Activated CD4-positive, alpha-beta T cell treated with anti-CD3 and anti-CD28 coated beads for 1 hour (primary cell): ENCODE results near the gene MTERF4.

Experiments
- DNase-seq: peaks from one replicate; pipeline ENCODE4 v3.0.0-alpha.2; 2020

MTERF4 gene

DNA sequence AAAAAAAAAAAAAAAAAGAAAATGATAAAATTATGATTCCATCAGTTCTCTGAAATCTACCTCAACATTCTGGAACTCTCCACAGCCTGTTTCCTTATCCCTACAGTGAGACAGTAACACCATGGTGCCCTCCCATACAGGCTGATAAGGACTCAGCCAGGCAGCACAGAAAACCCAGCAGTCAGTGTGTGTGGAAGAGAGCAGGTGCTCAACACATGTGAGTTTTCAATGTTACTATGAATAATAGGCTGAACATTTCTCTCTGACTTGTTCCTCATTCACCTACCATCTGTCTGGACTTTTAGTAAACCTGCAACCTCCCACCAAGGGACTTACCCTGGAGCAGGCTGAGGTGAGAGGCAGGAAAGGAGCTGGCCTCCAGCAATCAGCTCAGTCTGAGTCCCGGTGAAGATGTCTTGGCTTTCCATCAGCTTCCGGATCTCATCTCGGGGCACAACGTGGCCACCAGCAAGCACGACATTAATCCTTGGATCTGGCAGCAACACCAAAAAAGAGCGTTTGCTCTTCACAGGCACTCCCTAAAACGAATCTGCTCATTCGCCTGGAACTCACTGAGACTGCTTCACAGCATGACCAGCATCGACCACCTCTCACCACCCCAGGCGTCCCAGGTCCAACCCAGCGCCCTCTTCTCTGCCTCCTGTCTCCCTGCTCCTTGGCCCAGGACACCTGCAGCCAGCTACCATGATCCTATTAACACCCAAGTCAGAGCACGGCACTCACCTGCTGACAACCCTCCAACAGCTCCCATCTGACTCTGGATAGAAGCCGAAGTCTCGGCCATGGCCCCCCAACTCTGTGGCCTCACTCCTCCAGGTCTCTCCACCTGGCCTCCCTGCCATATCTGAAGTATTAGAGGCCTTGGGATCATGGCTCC lies 30.7 kb upstream of the MTERF4 start:
- DNase-seq, result no peak

DNA sequence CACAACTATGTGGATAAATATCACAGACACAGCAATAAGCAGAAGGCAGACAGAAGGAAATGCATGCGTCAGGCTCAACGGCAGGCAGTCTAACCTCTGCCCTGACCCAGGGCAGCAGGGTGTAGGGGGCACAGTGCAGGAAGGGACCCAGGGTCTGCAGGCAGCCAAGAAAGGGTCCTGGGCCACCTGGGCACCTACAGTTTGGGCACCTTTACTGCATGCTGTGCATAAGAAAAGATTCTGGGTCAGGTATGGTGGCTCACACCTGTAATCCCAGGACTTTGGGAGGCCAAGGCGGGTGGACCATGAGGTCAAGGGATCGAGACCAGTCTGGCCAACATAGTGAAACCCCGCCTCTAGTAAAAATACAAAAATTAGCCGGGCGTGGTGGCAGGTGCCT lies 29.4 kb upstream of the MTERF4 start:
- no peak for DNase-seq

DNA sequence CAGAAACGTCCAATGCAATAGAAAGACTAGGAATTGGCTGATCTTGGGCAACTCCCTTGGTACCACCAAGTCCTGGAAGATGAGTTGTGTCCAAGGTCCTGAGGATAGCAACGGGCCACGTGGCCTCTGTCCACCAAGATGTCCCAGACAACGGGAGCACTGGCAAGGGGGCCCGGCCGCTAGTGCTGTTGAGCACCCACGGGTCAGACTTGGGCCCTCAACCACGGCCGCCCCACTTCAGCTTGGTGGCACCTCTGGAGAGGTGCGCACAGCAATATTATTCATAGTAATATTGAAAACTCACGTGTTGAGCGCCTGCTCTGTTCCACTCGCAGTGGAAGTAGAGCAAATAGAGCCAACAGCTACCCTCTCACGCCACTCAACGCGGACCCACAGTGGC lies 28.2 kb upstream of the MTERF4 start:
- no peak for DNase-seq

DNA sequence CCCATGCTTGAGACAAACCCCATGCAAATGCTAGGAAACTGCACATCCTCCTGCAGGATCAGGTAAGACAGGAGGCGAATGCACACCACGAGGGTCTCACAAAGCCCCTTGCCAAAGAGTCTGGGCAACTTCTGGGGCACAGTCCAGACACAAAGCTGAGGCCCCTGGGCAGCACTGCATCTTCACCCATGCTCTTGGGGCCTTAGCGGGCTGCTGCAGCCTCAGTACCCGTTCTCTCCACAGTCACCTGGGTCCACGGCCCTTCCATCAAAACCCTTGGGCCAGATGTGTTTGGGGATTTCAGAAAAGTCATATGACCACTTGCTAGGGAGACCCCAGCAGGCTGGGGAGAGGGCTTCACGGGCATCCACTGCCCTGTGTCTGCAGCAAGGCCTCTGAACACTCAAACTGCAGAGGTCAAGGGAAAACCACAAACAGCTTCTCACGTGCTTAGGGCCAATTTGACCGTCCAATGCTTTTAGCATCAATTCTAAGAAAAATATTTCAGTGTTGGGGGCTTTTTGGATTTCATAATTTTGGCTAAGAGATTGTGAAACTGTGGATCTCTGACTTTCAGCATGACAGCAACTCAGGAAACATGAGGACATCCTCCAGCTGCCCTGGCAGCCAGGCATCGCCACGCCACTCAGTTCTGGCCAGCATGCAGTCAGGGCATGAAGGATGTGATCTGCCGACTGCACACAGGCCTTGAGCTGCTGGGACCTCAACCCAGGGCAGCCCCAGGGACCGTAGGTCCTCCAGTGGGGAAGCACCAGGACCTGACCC lies 27.2 kb upstream of the MTERF4 start:
- no peak for DNase-seq

DNA sequence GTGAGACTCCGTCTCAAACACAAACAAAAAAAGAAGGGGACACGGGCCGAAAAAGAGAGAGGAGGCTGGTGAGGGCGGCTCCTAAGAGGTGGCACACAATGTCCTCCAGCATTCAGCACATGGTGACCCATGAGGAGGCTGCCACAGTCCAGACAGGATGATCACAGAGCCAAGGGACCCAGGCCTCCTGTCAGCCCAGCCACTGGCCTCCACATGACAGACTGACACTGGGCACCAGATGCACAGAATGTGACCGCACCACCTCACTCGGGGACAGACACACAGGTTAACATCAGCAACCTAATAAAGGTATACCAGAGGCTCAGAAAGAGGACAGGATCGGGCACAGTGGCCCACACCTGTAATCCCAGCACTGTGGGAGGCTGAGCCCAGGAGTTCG lies 26.2 kb upstream of the MTERF4 start:
- no peak for DNase-seq

DNA sequence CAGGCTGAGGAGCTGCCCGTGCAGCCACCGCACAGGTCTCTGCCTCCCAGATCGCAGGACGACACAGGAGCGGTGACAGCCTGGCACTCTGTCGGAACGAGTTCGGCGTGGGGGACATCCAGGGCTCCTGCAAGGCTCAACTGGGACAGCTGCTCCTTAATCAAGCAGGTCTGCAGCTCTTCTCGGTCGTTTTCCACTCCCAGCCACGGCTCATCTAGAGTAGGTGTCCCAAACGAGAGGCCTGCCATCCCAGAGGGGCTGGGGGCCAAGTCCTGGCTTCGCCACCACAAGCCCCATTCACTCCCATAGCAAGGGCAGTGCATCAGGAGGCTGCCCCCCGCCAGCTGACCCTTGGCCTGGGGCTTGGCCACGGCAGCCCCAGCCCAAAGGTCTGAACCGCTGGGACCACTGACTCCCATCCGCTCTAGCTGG lies 24.7 kb upstream of the MTERF4 start:
- DNase-seq, result no peak

DNA sequence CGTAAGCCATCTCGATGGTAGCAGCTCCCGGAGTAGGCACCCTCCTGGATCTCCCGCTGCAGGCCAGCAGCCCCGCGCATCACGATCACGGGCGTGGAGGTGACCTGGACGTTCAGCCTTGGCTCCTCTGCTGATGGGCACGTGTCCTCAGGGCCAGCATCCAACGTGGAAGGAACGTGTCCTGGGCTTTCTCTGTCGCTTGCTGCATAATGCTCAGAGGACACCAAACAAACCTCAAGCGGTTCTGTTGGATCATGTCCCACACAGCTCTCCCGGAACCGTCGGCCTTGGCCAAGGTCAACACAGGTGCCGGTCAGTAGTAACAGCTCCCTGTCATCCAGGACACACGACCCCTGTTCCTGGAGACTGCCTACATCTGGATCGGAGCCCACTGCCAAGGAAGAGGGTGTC lies 24.1 kb upstream of the MTERF4 start:
- no peak for DNase-seq

DNA sequence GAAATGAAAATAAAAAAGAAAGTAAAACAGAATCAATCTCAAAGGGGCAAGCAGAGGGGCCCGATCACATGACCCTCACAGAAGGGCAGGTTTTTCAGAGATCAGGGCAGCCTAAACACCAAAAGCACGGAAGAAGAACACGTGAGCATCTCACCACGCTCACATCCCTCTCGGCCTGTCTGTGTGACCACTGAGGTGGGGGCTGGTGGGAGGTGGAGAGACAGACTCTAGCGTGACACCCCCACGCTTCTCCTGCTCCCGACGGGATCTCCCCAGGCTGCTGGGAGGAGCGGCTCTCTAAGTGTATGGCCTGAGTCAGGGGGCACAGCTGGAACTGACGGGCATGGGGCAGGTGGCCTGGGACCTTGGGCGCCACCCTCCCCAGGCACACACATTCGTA lies 23.5 kb upstream of the MTERF4 start:
- DNase-seq, result no peak

DNA sequence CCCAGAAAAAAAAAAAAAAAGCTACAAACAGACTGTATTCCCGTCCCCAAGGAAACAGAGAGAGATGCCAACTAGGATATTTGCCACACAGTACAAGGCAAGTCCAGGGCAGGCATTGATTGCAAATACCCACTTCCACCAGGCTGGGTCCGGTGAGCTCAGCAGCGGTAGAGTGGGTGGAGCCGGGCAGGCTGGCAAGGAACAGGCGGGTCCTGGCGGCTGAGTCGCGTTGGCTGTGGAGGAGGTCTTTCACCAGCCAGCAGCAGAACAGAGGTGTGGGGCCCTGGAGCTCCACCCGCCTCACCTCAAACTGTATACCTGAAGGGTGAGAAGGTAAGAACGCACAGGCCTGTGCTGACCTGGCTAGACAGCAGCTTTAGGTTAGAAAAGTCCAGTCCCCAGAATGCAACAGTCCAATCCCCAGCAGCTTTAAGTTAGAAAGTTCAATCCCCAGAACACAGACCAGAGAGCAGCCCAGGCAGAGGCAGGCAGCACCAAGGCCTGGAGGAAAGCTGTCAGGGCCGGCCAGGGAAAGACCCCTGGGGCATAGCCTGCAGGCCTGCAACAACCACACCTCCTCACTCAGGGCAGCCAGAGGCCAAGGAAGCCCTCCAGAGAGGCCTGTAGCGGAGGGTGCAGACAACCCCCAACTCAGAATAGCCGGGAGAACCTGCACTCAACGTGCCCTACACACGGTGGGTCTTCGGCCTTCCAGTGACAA lies 21.9 kb upstream of the MTERF4 start:
- no peak for DNase-seq

DNA sequence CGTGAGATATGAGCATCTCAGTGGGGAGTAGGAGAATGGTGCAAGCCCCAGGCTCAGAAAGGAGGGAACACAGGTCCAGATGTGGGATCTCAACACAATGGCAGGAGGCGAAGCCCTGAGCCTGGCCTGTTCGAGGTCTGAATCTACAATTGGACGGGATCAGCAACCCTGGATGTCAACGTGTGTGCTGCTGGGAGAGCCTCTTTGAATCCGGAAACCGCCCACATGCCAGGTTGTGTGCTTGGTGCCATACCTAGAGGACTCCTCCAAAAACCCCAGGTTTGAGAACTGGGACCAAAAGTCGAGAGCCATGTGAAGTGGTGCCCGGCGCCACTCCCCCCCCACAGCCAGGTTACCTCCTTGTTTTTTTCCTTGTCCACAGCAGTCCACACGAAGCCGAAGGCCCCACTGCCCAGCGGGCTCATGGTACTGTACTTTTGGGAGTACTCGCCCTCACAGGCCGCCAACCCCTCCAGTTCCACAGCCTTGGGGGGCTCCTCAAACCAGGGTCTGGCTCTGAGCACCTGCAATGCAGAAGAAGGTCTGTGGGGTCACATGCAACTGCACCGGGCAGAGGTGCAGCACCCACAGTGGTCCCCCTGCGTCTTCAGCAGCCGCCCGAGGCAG lies 20.4 kb upstream of the MTERF4 start:
- no peak for DNase-seq

DNA sequence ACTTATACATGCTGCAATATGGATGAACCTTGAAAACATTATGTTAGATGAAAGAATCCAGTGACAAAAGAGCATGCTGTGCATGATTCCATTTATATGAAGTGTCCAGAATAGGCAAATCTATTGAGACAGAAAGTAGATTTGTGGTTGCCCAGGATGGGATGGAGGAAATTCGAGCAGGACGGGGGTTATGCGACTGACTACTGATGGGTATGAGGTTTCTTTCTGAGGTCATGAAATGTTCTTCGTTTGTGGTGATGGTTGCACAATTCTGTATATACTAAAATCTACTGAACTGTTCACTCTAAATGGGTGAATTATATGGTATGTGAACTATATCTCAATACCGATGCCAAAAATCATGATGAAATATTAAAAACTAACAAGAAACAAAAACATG lies 18.9 kb upstream of the MTERF4 start:
- DNase-seq, result no peak

DNA sequence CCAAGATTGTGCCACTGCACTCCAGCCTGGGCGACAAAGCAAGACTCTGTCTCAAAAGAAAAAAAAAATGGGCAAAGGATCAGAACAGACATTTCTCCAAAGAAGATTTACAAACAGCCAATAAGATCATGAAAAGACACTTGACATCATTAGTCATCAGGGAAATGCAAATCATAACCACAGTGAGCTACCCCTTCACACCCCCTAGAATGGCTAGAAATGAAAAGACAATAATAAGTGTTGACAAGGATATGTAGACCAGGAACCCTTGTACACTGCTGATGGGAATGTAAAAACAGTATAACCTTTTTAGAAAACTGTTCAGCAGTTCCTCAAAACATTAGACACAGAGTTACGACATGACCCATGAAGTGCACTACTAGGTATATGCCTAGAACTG lies 18.4 kb upstream of the MTERF4 start:
- no peak for DNase-seq

DNA sequence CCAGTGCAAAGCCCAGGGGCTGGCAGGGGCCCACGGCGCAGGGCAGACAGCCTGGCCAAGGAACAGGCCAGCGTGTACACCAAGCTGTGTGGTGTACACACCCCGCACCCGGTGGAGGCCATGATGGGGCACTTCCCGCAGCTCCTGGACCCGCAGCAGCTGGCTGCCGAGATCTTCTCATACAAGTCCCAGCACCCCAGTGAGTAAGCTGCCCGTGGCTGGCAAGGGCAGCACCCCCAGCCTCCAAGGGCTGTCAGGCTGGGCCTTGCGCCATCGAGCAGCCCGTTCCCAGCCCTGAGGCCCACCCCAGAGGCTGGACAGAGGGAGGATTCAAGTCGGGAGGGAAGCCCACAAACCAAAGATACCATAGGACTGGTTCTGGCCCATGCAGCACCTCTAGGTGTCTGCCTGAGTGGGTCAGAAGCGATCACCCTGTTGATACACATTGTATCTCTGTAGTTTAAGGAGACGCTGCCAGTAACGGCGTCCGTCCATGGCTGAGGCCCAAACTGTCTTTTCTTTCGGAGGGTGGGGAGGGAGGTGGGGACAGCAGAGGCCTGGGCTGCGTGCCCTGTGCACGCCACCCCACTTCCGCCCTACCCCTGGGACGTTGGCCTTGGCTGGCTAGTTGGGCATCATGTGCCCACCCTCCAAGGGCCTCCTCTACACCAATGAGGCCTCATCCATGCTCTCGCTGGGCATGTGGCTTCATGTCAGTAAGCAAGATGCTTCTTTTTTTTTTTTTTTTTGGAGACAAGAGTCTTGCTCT lies 16.8 kb upstream of the MTERF4 start:
- DNase-seq, result no peak

DNA sequence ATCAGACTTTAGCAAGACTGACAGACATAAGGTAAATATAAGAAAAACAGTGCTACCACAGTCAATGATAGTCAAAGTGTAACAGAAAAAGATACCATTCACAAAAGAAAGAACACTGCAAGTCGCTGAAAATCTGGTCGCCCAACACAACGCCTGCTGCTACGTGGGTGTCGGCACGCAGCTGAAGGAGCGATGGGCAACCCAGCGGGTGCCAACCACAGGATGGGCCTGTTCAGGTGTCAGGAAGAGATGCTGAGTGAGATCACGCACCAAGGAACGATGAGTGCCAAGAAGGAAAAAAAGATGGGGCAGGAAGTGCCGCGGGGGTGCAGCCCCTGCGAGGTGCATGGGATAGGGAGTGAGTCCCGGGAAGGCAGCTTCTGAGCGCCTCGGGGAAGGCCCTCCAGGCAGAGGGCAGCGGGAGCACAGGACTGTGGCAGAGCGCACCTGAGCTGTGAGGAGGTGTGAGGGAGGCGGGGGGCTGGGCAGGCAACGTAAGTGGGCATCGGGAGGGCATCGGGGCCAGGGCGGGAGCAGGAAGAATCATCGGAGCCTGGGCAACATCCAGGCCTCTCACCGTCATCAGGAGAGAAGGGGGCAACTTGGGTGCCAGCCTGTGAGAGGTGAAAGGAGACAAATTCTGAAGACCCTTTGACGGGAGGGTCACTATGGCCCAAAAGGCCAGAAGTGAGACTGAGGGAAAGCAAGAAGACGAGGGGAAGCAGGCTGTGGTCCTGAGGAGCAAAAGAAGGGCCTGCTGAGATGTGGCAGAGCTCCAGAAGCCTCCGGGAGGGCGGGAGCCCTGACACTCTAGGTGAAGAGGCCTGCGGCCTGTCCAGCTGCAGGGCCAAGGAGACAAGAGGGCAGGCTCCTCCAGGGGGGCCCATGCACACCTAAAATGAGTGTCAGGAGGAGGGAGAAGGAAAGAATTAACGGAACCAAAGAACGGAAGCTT lies 14.8 kb upstream of the MTERF4 start:
- DNase-seq, result no peak

DNA sequence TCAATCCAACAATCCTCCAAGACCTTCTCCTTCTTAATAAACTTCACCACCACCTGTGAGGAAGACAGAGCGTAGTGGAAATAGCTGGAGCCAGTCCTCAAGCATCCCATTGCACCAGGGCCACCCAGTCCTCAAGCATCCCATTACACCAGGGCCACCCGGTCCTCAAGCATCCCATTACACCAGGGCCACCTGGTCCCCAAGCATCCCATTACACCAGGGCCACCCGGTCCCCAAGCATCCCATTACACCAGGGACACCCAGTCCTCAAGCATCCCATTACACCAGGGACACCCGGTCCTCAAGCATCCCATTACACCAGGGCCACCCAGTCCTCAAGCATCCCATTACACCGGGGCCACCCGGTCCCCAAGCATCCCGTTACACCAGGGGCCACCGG lies 13.3 kb upstream of the MTERF4 start:
- DNase-seq, result no peak

DNA sequence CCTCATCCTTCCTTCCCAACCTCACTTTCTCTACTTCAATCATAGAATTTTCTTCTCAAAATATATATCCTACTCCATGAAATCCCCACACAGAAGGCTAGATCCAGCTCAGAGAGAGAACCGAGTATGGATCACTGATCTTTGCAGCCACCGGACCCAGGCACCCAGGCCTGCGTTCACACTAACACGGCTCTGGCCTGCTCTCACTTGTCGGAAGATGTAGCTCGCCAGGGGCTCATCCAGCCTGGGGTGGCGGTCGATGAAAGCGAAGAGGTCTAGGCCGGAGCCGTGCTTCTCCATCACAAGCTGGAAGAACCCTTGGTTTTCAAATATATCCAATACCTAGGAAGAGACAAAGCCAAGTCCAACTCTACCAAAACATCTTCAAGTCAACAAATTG lies 12.7 kb upstream of the MTERF4 start:
- no peak for DNase-seq

DNA sequence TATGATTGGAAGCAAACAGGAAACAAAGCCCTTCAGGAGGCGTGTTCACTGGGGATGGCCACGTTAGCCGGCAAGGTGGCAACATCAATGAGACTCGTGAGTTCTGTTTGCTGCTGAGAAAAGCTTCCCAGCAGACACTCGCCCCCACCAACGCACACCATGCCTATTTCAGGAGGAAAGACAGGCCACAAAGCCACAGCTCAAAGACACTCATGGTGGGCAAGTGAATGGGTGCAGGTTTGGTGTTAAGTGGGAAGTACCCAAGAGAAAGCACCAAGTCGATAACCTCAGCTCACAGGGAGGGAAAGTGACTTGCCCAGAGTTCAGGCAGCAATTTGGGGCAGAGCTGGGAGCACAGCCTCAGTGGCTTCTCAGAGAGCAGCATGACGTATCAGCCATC lies 10.5 kb upstream of the MTERF4 start:
- no peak for DNase-seq

DNA sequence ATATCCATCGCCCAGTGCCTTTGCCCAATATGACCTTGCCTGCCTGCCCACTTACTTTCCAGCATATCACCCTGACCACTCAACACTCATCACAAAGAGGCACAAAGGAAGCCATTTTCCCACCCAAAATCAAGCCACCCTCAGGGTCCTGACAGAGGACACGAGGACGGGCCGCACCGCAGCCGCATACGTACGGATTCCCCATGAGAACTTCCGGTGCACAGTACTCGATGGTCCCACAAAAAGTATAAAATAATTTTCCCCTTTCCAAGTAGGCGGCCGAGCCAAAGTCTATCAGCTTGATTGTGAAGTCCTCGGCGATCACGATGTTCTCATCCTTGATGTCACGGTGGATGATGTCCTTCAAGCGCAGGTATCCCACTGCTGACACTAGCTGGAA lies 10.0 kb upstream of the MTERF4 start:
- no peak for DNase-seq

DNA sequence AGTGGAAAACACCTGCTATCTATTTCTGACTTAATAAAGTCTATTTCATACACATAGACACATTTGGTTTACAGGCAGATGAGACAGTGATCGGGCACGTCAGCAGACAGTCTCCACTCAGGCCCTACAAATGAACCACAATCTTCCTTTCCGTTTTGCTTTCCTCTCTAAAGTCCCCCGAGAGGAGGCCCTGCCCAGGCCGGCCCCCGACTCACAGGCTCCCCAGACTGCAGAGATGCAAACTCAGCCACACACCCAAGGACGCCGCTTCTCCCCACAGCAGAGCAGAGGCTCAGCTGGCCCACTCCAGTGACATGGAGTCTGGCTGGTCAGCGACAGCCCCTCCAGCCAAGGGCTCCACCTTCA lies 9.3 kb upstream of the MTERF4 start:
- DNase-seq, result no peak

DNA sequence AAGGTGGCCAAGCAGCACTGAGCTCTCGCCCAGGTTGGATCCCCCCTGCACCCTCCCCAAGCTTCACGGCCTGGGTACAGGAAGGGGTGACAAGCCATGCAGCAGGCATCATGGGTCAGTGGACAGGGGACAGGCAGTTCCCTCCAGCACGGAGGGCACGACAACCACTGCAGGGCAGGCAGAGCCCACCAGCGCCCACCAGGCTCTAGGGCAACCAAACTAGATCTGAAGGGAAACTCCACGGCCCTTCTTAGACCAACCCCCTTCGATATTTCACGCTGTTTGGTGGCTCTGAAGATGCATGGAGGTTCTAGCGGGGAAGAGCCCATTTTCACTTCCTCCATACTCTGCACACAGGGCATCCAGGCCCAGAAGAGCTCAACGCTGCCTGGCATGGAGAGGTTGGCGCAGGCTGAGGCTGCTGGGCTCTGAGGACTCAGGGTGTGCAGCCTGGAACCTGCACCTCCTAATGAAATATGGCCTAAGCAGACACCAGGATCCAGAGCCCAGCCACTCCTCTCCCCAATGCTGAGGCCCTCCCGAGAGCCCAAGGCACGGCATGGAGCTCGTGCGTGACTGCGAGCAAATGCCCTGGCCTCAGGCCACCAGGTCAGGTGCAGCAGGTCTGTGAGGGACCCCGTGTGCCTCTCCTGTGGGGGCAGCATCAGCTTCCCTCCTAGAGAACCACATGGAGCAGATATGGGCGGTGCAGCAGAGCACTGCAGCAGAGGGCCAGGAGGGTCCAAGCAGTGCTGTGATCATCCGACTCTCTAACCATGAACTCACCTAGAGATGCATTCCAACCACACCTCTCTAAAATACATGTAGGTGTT lies 8.7 kb upstream of the MTERF4 start:
- no peak for DNase-seq
